Measurements from ENCODE around the gene CTNNA2.

The CTNNA2 gene

GRCh38 chr2:79887747-79888374 lies 375.0 kb downstream of the CTNNA2 start:
- H3K4me3 ChIP-seq (ENCODE audit: extremely low read depth, insufficient read depth, low read length, poor library complexity, severe bottlenecking), result no peak overlapping the region
- no peaks in the 10 kb centered on the region for H3K9me3 ChIP-seq (ENCODE audit: control insufficient read depth, low read length)
- H3K36me3 ChIP-seq (ENCODE audit: control insufficient read depth, insufficient read depth, low read length), result no peaks in the 10 kb centered on the region
- H3K27ac ChIP-seq (ENCODE audit: low read depth, low read length, severe bottlenecking), result no peak overlapping the region
- WGBS, 2 experiments (ENCODE audit: insufficient coverage in 2 of 2), result 30 to 50% methylated on average over 4 of the region's 7 CpGs
- no peaks in the 10 kb centered on the region for H3K4me1 ChIP-seq (ENCODE audit: control insufficient read depth, insufficient read depth, low read length, poor library complexity, severe bottlenecking)

DNA sequence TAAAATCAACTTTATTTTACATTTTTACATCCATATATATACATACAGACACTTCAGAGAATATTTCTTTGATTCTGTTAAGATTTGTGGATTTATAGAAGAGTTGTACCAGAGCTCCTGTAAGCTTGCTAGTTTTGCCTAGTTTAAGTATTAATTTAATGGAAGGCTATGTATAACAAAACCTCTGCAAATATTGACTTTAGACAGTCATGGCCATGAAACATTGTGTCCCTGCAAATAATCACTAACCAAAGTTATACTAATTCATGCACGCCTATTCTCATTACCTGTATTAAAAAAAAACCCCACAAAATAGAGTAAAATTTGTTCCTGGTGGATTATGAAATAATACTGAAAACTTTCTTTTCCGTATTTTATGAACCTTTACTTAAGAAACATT lies 379.3 kb downstream of the CTNNA2 start:
- H3K36me3 ChIP-seq (ENCODE audit: control insufficient read depth, insufficient read depth, low read length), result no peaks in the 10 kb centered on the region
- no peaks in the 10 kb centered on the region for H3K9me3 ChIP-seq (ENCODE audit: control insufficient read depth, low read length)
- WGBS, 2 experiments (ENCODE audit: insufficient coverage in 2 of 2), result no CpG with 5 or more reads among the region's 2 CpGs
- no peak overlapping the region for H3K4me3 ChIP-seq (ENCODE audit: extremely low read depth, insufficient read depth, low read length, poor library complexity, severe bottlenecking)
- H3K27ac ChIP-seq (ENCODE audit: low read depth, low read length, severe bottlenecking), result no peak overlapping the region
- H3K4me1 ChIP-seq (ENCODE audit: control insufficient read depth, insufficient read depth, low read length, poor library complexity, severe bottlenecking), result no peaks in the 10 kb centered on the region

- Histone ChIP-seq H3K27ac (ENCODE audit: low read depth, low read length, severe bottlenecking) (no peak overlapping the region), H3K9me3 (ENCODE audit: control insufficient read depth, low read length) (no peaks in the 10 kb centered on the region), H3K36me3 (ENCODE audit: control insufficient read depth, insufficient read depth, low read length) (no peaks in the 10 kb centered on the region), H3K4me1 (ENCODE audit: control insufficient read depth, insufficient read depth, low read length, poor library complexity, severe bottlenecking) (no peaks in the 10 kb centered on the region), H3K4me3 (ENCODE audit: extremely low read depth, insufficient read depth, low read length, poor library complexity, severe bottlenecking) (no peak overlapping the region)
- no CpG with 5 or more reads among the region's 4 CpGs for WGBS, 2 experiments (ENCODE audit: insufficient coverage in 2 of 2)
Measured at GRCh38 chr2:79899196-79899595, 386.3 kb downstream of the CTNNA2 start.

DNA sequence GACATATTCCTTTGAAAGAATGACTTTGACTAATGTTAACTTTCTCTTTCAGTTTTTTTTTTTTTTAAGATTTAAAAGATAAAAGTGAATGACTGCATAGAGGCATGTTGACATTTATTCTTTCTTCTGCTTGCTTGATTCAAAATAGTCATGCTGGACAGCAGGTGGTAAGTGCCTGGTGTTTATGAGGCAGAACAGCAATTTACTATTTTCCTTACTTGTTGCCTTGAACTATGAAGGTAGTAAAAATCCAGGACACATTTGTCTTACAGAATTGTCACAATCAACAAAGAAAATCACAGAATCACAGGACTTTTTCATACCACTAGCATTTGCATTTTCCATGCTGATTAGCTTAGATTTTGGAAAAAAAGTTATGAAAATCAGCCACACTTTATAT lies 388.3 kb downstream of the CTNNA2 start:
- no peaks in the 10 kb centered on the region for H3K4me1 ChIP-seq (ENCODE audit: control insufficient read depth, insufficient read depth, low read length, poor library complexity, severe bottlenecking)
- no peak overlapping the region for H3K4me3 ChIP-seq (ENCODE audit: extremely low read depth, insufficient read depth, low read length, poor library complexity, severe bottlenecking)
- H3K27ac ChIP-seq (ENCODE audit: low read depth, low read length, severe bottlenecking), result no peak overlapping the region
- H3K36me3 ChIP-seq (ENCODE audit: control insufficient read depth, insufficient read depth, low read length), result no peaks in the 10 kb centered on the region
- no peaks in the 10 kb centered on the region for H3K9me3 ChIP-seq (ENCODE audit: control insufficient read depth, low read length)

DNA sequence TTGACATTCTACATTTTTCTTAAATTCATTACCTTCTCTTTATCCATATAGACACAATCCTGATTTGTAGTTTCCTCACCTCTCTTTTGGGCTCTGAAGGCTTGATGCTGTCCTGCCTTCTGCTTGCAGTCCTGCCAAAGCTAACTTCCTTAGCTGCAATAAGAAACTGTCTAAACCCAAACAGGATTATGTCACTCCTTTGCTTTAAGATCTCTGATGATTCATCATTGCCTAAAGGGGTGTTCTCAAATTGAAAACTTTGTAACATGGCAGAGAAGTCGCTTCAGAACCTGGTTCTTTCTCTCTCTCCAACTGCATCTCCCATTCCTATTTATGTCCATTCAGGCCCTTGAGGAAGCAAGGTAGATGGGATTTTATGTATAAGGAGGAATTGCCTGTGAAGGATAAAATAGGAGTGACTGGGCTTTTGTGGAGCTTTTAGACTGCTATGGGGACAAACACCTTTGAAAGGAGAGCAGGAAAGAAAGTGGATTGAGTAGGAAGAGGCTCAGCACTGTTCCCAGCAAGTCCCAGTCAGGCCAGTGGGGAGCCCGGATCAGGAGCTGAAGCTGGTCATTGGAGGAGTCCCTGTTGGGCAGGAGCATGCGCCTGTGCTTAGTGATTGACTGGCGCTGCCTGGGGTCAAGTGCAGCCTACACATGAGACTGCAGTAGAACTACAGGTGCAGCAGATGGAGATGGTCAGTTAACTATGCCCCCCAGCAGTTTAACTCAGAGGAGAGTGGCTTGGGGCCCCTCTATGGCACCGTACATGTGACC lies 390.6 kb downstream of the CTNNA2 start:
- Histone ChIP-seq H3K4me1 (ENCODE audit: control insufficient read depth, insufficient read depth, low read length, poor library complexity, severe bottlenecking) (no peaks in the 10 kb centered on the region), H3K36me3 (ENCODE audit: control insufficient read depth, insufficient read depth, low read length) (no peaks in the 10 kb centered on the region), H3K4me3 (ENCODE audit: extremely low read depth, insufficient read depth, low read length, poor library complexity, severe bottlenecking) (no peak overlapping the region), H3K27ac (ENCODE audit: low read depth, low read length, severe bottlenecking) (no peak overlapping the region), H3K9me3 (ENCODE audit: control insufficient read depth, low read length) (no peaks in the 10 kb centered on the region)
- WGBS, 2 experiments (ENCODE audit: insufficient coverage in 2 of 2), result 81 to 88% methylated on average over 4 of the region's 5 CpGs

DNA sequence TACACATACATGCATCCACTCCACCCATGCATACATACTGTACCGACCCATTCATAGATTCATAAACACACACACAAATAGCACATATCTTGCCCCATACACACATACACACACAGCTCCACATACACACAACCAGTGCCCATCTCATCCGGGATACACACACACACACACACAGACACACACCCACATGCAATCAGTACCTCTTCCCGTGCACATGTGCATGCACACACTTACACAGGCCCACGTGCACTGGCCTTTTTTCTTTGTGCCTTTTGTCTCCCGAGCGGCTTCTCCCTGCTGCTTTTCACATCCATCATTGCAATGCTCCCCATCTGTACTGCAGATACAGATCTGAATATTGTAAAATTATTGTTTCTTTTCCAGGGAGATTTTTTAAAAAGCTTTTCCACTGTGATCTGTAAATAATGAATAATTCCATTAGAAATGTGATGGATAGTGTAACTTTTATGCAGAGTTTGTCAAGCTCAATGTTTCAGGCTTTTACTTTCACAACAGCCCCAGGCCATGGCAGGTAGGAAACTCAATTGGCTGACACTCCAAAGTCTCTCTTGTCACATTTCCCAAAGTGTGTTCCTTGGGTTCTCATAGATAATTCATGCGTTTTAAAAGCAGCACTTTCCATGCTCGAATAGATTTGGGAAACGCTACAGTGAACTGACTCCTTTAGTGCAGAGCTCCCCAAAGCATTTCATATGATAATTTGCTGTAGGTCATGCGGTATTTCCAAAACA lies 393.5 kb downstream of the CTNNA2 start:
- 91 to 92% methylated on average over 2 to 6 of the region's 10 CpGs for WGBS, 2 experiments (ENCODE audit: insufficient coverage in 2 of 2)
- Histone ChIP-seq H3K36me3 (ENCODE audit: control insufficient read depth, insufficient read depth, low read length) (no peaks in the 10 kb centered on the region), H3K27ac (ENCODE audit: low read depth, low read length, severe bottlenecking) (no peak overlapping the region), H3K4me3 (ENCODE audit: extremely low read depth, insufficient read depth, low read length, poor library complexity, severe bottlenecking) (no peak overlapping the region), H3K4me1 (ENCODE audit: control insufficient read depth, insufficient read depth, low read length, poor library complexity, severe bottlenecking) (no peaks in the 10 kb centered on the region), H3K9me3 (ENCODE audit: control insufficient read depth, low read length) (no peaks in the 10 kb centered on the region)

- Histone ChIP-seq H3K9me3 (ENCODE audit: control insufficient read depth, low read length) (no peaks in the 10 kb centered on the region), H3K36me3 (ENCODE audit: control insufficient read depth, insufficient read depth, low read length) (no peaks in the 10 kb centered on the region), H3K27ac (ENCODE audit: low read depth, low read length, severe bottlenecking) (no peak overlapping the region), H3K4me3 (ENCODE audit: extremely low read depth, insufficient read depth, low read length, poor library complexity, severe bottlenecking) (no peak overlapping the region), H3K4me1 (ENCODE audit: control insufficient read depth, insufficient read depth, low read length, poor library complexity, severe bottlenecking) (no peaks in the 10 kb centered on the region)
- WGBS, 2 experiments (ENCODE audit: insufficient coverage in 2 of 2), result 93 to 94% methylated on average over 17 to 21 of the region's 22 CpGs
Measured at GRCh38 chr2:79909521-79909920, 396.7 kb downstream of the CTNNA2 start.

- Histone ChIP-seq H3K4me3 (ENCODE audit: extremely low read depth, insufficient read depth, low read length, poor library complexity, severe bottlenecking) (no peak overlapping the region), H3K9me3 (ENCODE audit: control insufficient read depth, low read length) (no peaks in the 10 kb centered on the region), H3K36me3 (ENCODE audit: control insufficient read depth, insufficient read depth, low read length) (no peaks in the 10 kb centered on the region), H3K27ac (ENCODE audit: low read depth, low read length, severe bottlenecking) (no peak overlapping the region), H3K4me1 (ENCODE audit: control insufficient read depth, insufficient read depth, low read length, poor library complexity, severe bottlenecking) (no peaks in the 10 kb centered on the region)
- no CpG with 5 or more reads among the region's 1 CpG for WGBS, 2 experiments (ENCODE audit: insufficient coverage in 2 of 2)
Measured at GRCh38 chr2:79910643-79911042, 397.8 kb downstream of the CTNNA2 start.

DNA sequence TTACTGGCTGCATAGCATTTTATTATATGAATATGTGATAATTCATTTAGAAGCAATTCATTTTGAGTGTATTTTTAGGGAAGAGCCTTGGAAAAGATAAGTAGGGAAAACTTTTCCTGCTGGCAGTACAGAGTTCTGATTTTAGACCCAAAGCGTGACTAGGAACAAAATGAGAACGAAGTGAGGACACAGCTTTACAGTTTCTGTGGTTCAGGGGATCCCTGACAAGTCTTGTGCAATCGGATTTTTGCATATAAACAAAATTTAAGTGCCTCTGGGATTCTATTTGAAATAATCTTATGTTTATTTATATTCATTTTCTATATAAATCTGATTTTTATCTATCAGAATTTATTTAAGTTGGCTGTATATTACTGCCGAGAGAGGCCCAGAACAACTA lies 402.6 kb downstream of the CTNNA2 start:
- H3K36me3 ChIP-seq (ENCODE audit: control insufficient read depth, insufficient read depth, low read length), result no peaks in the 10 kb centered on the region
- H3K4me3 ChIP-seq (ENCODE audit: extremely low read depth, insufficient read depth, low read length, poor library complexity, severe bottlenecking), result no peak overlapping the region
- H3K4me1 ChIP-seq (ENCODE audit: control insufficient read depth, insufficient read depth, low read length, poor library complexity, severe bottlenecking), result no peaks in the 10 kb centered on the region
- no peak overlapping the region for H3K27ac ChIP-seq (ENCODE audit: low read depth, low read length, severe bottlenecking)
- H3K9me3 ChIP-seq (ENCODE audit: control insufficient read depth, low read length), result no peaks in the 10 kb centered on the region
- 60 to 90% methylated on average over 1 to 3 of the region's 4 CpGs for WGBS, 2 experiments (ENCODE audit: insufficient coverage in 2 of 2)

GRCh38 chr2:79916285-79916684 lies 403.4 kb downstream of the CTNNA2 start:
- WGBS, 2 experiments (ENCODE audit: insufficient coverage in 2 of 2), result 91 to 100% methylated on average over 1 of the region's 4 CpGs
- Histone ChIP-seq H3K4me1 (ENCODE audit: control insufficient read depth, insufficient read depth, low read length, poor library complexity, severe bottlenecking) (no peaks in the 10 kb centered on the region), H3K27ac (ENCODE audit: low read depth, low read length, severe bottlenecking) (no peak overlapping the region), H3K36me3 (ENCODE audit: control insufficient read depth, insufficient read depth, low read length) (no peaks in the 10 kb centered on the region), H3K9me3 (ENCODE audit: control insufficient read depth, low read length) (no peaks in the 10 kb centered on the region), H3K4me3 (ENCODE audit: extremely low read depth, insufficient read depth, low read length, poor library complexity, severe bottlenecking) (no peak overlapping the region)

All from mesodermal cell (in vitro differentiated cells).